GM18867 (cell line): ENCODE results near the gene AFDN.

ENCODE experiments used
- ATAC-seq: cut with Tn5 transposase; IDR thresholded peaks from one replicate; pipeline ENCODE4 v1.9.1; 2021; ENCODE audit warnings: mild to moderate bottlenecking, moderate library complexity; ENCODE audit not compliant: unreplicated experiment

Gene AFDN

GRCh38 chr6:167866642-167867041, 39.9 kb downstream of the AFDN start:
- no peak for ATAC-seq

GRCh38 chr6:167870321-167870720, 43.6 kb downstream of the AFDN start:
- ATAC-seq: no peak

- no peak for ATAC-seq
Observed at GRCh38 chr6:167872538-167873210, 46.0 kb downstream of the AFDN start.

DNA sequence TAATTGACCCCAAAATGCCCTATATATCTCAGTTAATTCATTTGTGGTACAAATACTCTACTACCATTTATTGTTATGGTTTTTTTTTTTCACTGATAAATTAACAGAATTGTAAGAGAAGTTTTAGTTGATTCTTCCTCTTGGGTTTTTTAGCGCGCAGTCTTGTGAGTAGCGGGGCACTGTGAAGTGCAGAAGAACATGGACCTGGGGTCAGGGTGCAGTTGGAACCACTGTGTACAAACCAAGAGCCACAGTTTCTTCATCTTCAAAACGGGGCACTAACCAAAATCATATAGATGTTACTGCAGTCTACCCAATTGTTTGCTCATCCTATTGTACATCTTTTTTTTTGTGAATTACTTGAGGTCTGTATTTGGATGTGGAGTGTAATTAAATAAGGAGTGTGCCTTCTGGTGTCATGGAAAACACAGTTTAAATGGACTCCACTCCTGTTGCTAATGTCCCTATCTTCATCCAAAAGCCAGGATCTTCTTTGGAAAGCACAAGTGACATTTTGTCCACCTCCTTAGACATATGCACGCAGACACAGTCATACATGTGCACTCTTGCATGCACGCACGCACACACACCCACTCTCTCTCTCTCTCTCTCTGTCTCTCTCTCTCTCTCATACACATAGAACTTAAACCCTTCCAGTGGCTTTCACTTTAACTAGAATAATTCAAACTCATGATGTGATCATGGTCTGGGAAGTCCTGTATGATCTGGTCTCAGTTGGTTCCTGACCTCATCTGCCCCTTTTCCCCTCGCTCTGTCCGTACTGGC, 51.5 kb downstream of the AFDN start:
- ATAC-seq: no peak

DNA sequence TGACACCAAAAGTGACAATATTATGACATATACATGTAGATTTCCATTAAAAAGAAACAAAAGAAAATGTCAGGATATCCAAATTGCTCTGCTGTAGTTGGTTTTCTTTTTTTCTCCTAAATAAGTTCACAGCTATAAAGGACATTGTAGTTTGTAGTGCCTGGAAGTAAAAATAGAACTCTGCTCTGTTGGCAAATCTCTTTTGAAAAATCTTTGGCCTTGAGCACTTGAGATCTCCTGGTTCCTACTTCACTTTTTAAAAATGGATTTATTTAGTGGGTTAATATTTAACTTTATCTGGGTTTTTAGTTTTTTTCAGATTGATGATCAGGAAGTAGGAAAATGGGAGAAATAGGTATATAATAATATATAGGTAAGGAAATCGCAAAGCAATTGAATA, 52.9 kb downstream of the AFDN start:
- no peak for ATAC-seq

DNA sequence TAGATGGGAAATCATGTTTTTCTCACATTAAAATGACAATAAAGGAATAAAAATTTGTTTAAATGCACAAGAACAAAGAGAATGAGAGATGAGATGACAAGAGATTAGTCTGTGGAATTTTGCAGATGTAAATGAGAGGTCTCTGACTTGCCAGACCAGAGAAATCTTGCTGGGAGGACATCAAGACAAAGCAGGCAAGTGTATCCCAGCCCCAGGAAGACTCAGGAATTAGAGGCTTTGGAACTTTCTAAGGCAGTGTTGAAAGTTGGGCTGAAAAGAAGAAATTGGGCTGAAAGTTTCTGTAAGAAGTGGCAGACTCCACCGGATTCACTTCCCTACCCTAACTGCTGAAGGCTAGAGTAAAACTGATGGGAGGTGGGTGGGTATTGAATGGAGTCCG, 54.6 kb downstream of the AFDN start:
- ATAC-seq: no peak

DNA sequence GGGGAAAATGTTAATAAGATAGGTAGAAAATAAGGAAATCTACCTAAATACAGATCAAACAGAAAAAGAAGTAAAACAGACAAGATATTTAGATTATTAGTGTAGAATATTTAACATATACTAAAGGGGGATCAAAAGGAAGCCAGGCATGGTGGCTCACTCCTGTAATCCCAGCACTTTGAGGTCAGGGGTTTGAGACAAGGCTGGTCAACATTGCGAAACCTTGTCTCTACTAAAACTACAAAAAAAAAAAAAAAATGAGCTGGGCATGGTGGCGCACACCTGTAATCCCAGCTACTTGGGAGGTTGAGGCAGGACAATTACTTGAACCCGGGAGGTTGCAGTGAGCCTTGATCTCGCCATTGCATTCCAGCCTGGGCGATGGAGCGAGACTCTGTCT, 55.5 kb downstream of the AFDN start:
- no peak for ATAC-seq

DNA sequence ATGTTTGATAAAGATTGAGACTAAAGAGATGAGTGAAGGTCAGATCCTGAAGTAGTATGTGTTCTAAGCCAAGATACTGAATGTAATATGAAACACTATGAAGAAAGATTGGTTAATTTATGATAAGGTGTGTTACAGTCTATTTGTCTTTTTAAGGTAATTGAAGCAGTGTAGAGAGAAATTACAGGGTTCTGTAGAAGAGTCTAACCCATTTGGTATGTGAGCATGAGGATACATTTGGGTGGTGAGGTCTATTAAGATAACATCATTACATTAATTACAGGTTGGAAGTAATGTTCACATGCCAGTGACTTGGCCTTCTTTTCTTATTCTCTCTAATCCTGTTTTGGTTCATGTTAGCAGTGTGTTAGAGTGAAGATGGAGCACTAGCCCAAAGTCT, 61.4 kb downstream of the AFDN start:
- no peak for ATAC-seq

DNA sequence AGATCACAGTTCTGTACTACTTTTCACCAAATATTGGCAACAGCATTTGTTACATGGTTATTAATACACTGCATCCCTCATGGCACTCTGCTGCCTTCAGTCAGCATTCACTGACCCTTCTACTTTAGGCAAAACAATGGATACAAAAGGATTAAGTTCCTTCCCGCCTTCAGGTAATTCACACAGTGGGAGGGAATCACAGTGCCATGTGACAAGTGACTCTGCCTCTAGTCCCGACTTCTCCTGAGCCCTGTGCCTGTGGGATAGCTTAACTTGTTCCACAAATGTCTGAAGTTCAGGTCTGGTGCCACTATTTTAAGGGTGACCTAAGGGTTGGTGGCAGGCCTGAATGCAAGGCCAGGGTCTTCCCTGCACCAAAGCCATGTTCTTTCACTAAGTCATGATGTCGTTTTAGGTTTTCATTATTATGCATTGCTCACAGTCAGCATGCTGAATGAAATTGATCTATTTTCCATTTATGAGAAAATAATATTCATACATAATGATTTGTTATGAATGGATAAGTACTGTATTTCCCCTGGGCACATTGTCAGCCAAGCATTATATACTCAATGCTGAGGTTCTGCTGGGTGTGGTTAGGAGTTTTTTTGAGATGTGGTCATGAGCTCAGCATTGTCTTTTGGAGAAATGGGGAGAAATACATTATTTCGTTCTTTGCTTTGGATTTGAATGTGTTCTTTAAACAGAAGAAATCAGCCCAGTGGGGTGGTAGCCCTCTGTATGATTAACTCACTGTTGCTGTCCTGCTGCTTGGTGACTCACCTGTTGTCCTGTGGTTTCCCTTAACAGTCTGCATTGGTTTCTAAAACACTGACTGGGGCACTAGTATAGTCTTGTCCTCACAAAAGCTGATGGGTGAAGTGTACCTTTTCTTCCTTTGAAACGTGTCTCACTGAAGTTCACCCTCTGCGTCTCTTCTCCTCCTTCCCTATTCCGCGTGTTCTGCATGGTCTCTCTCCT, 66.4 kb downstream of the AFDN start:
- ATAC-seq: peak; percentile 55

DNA sequence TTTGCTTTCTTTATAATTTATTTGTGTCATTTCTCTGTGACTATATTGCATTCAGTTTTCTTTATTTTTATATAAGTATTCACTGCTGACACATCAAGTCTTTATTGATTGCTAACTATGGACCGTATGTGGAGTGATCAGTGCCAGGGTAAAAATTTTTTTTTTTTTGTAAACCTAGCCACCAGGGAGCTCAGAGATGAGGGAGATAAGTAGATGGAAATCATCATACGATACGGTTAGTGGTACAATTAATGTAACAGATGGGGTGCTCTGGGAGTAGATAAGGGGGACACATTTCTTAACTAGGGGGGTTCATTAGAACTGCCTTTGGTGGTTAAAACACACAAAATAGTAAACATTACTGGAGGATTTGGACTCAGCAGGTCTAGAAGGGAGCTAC, 68.3 kb downstream of the AFDN start:
- ATAC-seq: no peak

- no peak for ATAC-seq
Observed at GRCh38 chr6:167896648-167897047, 69.9 kb downstream of the AFDN start.

GRCh38 chr6:167898673-167899311, 72.1 kb downstream of the AFDN start:
- ATAC-seq: peak; percentile 61

DNA sequence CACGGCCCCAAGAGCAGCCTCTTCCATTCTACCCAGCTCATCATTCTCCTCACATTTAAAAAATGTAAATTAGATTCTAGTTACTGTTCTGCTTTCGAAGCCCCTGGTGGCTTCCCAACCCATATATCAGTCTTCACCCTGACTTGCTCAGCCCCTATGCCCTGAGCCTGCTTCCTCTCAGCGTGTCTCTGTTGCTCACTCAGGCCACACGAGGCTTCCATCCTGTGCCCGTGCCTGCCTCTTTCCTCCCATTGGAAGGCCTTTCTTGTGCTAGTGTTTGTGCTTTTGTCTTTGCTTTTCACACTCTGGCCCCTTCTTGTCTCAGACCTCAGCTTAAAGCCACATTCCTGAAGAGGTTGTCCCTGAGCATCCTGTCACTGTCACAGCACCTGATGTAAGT, 78.1 kb downstream of the AFDN start:
- ATAC-seq: no peak

GRCh38 chr6:167906899-167907298, 80.2 kb downstream of the AFDN start:
- ATAC-seq: no peak

- ATAC-seq: no peak
Observed at GRCh38 chr6:167907837-167908681, 81.3 kb downstream of the AFDN start.

GRCh38 chr6:167910007-167910406, 83.3 kb downstream of the AFDN start:
- ATAC-seq: no peak

GRCh38 chr6:167910652-167911051, 83.9 kb downstream of the AFDN start:
- ATAC-seq: no peak

DNA sequence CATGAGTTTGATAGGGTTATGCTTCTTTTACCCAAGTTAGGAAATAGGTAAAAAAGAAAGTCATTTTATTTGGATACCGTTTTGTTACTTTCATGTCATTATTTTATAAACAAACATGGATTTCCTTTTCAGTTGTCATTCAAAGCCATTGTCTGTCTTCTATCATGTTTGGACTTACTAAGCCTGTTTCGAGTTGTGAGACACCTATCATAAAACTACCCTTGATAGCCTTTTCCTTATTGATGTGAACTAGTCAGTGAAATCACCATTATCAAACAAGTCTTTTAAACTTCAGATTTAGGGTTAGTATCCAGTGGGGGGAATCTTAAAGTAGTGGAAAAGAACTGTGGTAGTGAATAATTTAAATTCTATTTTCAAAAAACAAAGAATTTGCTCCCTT, 85.8 kb downstream of the AFDN start:
- no peak for ATAC-seq

- no peak for ATAC-seq
Observed at GRCh38 chr6:167913699-167914098, 87.0 kb downstream of the AFDN start.

DNA sequence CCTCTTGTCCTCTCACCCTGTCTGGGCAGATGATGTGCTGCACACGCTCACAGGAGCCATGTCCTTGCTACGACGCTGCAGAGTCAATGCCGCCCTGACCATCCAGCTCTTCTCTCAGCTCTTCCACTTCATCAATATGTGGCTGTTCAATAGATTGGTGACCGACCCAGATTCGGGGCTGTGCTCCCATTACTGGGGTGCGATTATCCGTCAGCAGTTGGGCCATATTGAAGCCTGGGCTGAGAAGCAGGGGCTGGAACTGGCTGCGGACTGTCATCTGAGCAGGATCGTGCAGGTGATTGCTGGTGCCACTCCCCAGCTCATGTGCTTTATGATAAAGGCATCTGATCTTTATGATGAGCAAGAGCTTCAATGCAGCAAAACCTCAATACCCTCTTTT, 88.4 kb downstream of the AFDN start:
- no peak for ATAC-seq
